IMR-90 (cell line): ENCODE measurements around the gene AHCYL1. TPM values are rescaled to one million over a fixed set of nuclear protein-coding genes. Genes with fewer than 3 reads are reported as not detected.
"Not testable (repeated sequence)": the region's sequence is repeated elsewhere in the genome, so short reads cannot be mapped to it uniquely, and the experiment has no call there.

Experiments used
- ATAC-seq: fragments of 200-7000 bp; cut with Tn5 transposase; 2 replicates; pipeline ENCODE4 v1.9.1; 2020; ENCODE audit warnings: low read depth, mild to moderate bottlenecking, moderate library complexity
- BruUV-seq: library from RNA; stranded (reverse); fragments of 400-500 nt; replicated peaks from 2 replicates; lab custom pipeline; 2021; lab: Mats Ljungman, UMichigan
- CTCF ChIA-PET: fragments of 300-600 bp; formaldehyde crosslinking; extraction: SDS; loops from one replicate; lab custom pipeline; 2021; ENCODE audit warnings: antibody characterized with exemption; lab: Yijun Ruan, JAX
- POLR2A ChIA-PET: fragments of 300-600 bp; sonication (Branson Sonifier 250); formaldehyde crosslinking; loops from one replicate; lab custom pipeline; 2022; ENCODE audit warnings: antibody characterized with exemption; ENCODE audit not compliant: unreplicated experiment; lab: Charles Lee
- DNase-seq: peaks from one replicate; pipeline ENCODE4 v3.0.0; 2013
- H2AFZ ChIP-seq: replicated peaks from 2 replicates; pipeline ENCODE3; 2013; ENCODE audit warnings: low read length, mild to moderate bottlenecking; ENCODE audit not compliant: poor library complexity
- H2AK5ac ChIP-seq: 2 replicates; pipeline ENCODE4 v1.6.1; 2013; ENCODE audit warnings: low read depth, low read length, inconsistent platforms
- H2AK9ac ChIP-seq: replicated peaks from 2 replicates; pipeline ENCODE3; 2013; ENCODE audit warnings: mild to moderate bottlenecking, low read depth, low read length, moderate library complexity; ENCODE audit not compliant: poor library complexity
- H2BK120ac ChIP-seq: 2 replicates; pipeline ENCODE4 v1.6.1; 2013; ENCODE audit warnings: low read depth, low read length, inconsistent platforms
- H2BK15ac ChIP-seq: 3 replicates; pipeline ENCODE4 v1.6.1; 2013; ENCODE audit warnings: low read depth, low read length, inconsistent platforms
- H2BK20ac ChIP-seq: 2 replicates; pipeline ENCODE4 v1.6.1; 2013; ENCODE audit warnings: low read depth, mild to moderate bottlenecking, inconsistent platforms, low read length, moderate library complexity
- H2BK5ac ChIP-seq: 2 replicates; pipeline ENCODE4 v1.6.1; 2013; ENCODE audit warnings: mild to moderate bottlenecking, low read depth, low read length, inconsistent platforms; ENCODE audit not compliant: poor library complexity, severe bottlenecking
- H3K14ac ChIP-seq: replicated peaks from 2 replicates; pipeline ENCODE4 v1.6.1; 2013; ENCODE audit warnings: low read depth, low read length, inconsistent platforms
- H3K18ac ChIP-seq: 2 replicates; pipeline ENCODE4 v1.6.1; 2013; ENCODE audit warnings: low read depth, low read length, control low read depth
- H3K23ac ChIP-seq: 2 replicates; pipeline ENCODE4 v1.6.1; 2013; ENCODE audit warnings: low read depth, low read length, inconsistent platforms
- H3K27ac ChIP-seq: 2 replicates; pipeline ENCODE4 v1.5.1; 2013; ENCODE audit warnings: mild to moderate bottlenecking, control low read depth, low read length; ENCODE audit not compliant: insufficient read depth
- H3K27me3 ChIP-seq: 2 replicates; pipeline ENCODE4 v1.6.1; 2013; ENCODE audit warnings: low read length; ENCODE audit not compliant: control insufficient read depth, insufficient read depth
- H3K36me3 ChIP-seq: 2 replicates; pipeline ENCODE4 v1.6.1; 2013; ENCODE audit warnings: low read length, mixed read lengths; ENCODE audit not compliant: control insufficient read depth, insufficient read depth
- H3K4ac ChIP-seq: 2 replicates; pipeline ENCODE4 v1.6.1; 2013; ENCODE audit warnings: low read depth, low read length, inconsistent platforms
- H3K4me1 ChIP-seq: 2 replicates; pipeline ENCODE4 v1.6.1; 2013; ENCODE audit warnings: low read length, mixed read lengths; ENCODE audit not compliant: control insufficient read depth, insufficient read depth
- H3K4me2 ChIP-seq: 2 replicates; pipeline ENCODE4 v1.6.1; 2013; ENCODE audit warnings: low read depth, mild to moderate bottlenecking, control low read depth, low read length, moderate library complexity
- H3K4me3 ChIP-seq: 2 replicates; pipeline ENCODE4 v1.5.1; 2013; ENCODE audit warnings: low read depth, mild to moderate bottlenecking, control low read depth, low read length, moderate library complexity; ENCODE audit not compliant: insufficient read depth
- H3K56ac ChIP-seq: 2 replicates; pipeline ENCODE4 v1.6.1; 2013; ENCODE audit warnings: low read length, inconsistent platforms; ENCODE audit not compliant: insufficient read depth; ENCODE audit errors: extremely low read depth
- H3K79me1 ChIP-seq, 2 experiments: 2 replicates each; pipeline ENCODE4 v1.6.1; 2013; ENCODE audit warnings: low read length in 2 of 2, inconsistent platforms in 1 of 2, low read depth in 1 of 2
- H3K9ac ChIP-seq: 2 replicates; pipeline ENCODE4 v1.6.1; 2013; ENCODE audit warnings: low read depth, low read length, control low read depth
- H3K9me1 ChIP-seq: 2 replicates; pipeline ENCODE4 v1.6.1; 2013; ENCODE audit warnings: low read length, inconsistent platforms; ENCODE audit not compliant: insufficient read depth
- H3K9me3 ChIP-seq: 2 replicates; pipeline ENCODE4 v1.6.1; 2013; ENCODE audit warnings: low read length; ENCODE audit not compliant: control insufficient read depth, insufficient read depth
- H4K20me1 ChIP-seq: 2 replicates; pipeline ENCODE4 v1.6.1; 2013; ENCODE audit warnings: low read length, inconsistent platforms; ENCODE audit not compliant: insufficient read depth
- H4K5ac ChIP-seq: 2 replicates; pipeline ENCODE4 v1.6.1; 2013; ENCODE audit warnings: mild to moderate bottlenecking, low read depth, low read length, control low read depth
- H4K8ac ChIP-seq, 2 experiments: 2 replicates each; pipeline ENCODE4 v1.6.1; 2013; ENCODE audit warnings: low read depth in 2 of 2, low read length in 2 of 2, control low read depth in 1 of 2, inconsistent platforms in 1 of 2
- H4K91ac ChIP-seq: 2 replicates; pipeline ENCODE4 v1.6.1; 2013; ENCODE audit warnings: low read depth, low read length, inconsistent platforms; ENCODE audit not compliant: insufficient read depth
- ELK1 ChIP-seq: fragments of 150-350 bp; IDR thresholded peaks from 2 replicates; pipeline ENCODE4 v1.6.1; 2016; ENCODE audit warnings: low read depth, mild to moderate bottlenecking, low read length, moderate library complexity, borderline replicate concordance
- MAZ ChIP-seq: IDR thresholded peaks from 2 replicates; pipeline ENCODE4 v1.6.1; 2012; ENCODE audit warnings: low read depth, mild to moderate bottlenecking, low read length, improper control_type of control experiment, moderate library complexity, borderline replicate concordance
- RFX5 ChIP-seq: IDR thresholded peaks from 2 replicates; pipeline ENCODE4 v1.8.0; 2012; ENCODE audit warnings: low read depth, mild to moderate bottlenecking, low read length, moderate library complexity
- WGBS, 2 experiments: methylation state at CpG; one replicate each; pipeline versions ENCODE4 v1.1.5 to v1.1.7; 2013; ENCODE audit warnings: missing lambda C conversion rate in 2 of 2; ENCODE audit not compliant: insufficient read length in 1 of 2; ENCODE audit errors: extremely low coverage in 2 of 2; 5-methylcytosine and 5-hydroxymethylcytosine counted together
- dilution Hi-C: fragments of 300-500 bp; cut with HindIII; formaldehyde crosslinking; loops from one replicate; pipeline ENCODE4 v1.14.3; 2018; ENCODE audit warnings: low sequenced_read_pairs; ENCODE audit not compliant: unreplicated experiment
- in situ Hi-C: fragments of 300-500 bp; cut with MboI; formaldehyde crosslinking; loops from 3 replicates; pipeline ENCODE4 v1.14.3; 2019; ENCODE audit warnings: low sequenced_read_pairs, inconsistent platforms, mixed read lengths
- intact Hi-C: fragments of 100-400 bp; cut with micrococcal nuclease; formaldehyde crosslinking; loops from 2 replicates; pipeline ENCODE4 v1.10.0; 2022
- polyA plus RNA-seq, 3 experiments: library from polyadenylated mRNA; depleted of rRNA; stranded (reverse); fragments of >200 nt; gene quantifications; 2 replicates each; pipeline ENCODE4 v1.2.3, GENCODE V29; 2012; ENCODE audit warnings: low replicate concordance in 1 of 3
- total RNA-seq: library from RNA; depleted of rRNA; stranded (reverse); fragments of >200 nt; gene quantifications from 2 replicates; pipeline ENCODE4 v1.2.3, GENCODE V29; 2012
- TF ChIP-seq, protein P1 (sequence below): fragments of 150-350 bp; IDR thresholded peaks from 2 replicates; pipeline ENCODE4 v1.6.1; 2017; ENCODE audit warnings: mild to moderate bottlenecking, antibody characterized with exemption, low read length, low read depth

Gene AHCYL1
- total and polyA plus RNA-seq, 2 of the 4 experiments (the other 2 are of a cell fraction): 75.1 to 76.0 TPM

- Histone ChIP-seq H3K9ac (no peak overlapping the region), H2BK120ac (no peak overlapping the region), H3K9me3 (no peaks in the 10 kb centered on the region), H3K36me3 (peaks cover 32% of the 10 kb centered on the region), H3K4me1 (no peaks in the 10 kb centered on the region), H4K5ac (no peak overlapping the region), H3K4me2 (no peak overlapping the region), H3K14ac (no peak overlapping the region), H2BK15ac (no peak overlapping the region), H3K56ac (no peak overlapping the region), H4K8ac (no peak overlapping the region), H3K4me3 (no peak overlapping the region), H3K23ac (no peak overlapping the region), H3K9me1 (peaks cover 5% of the 10 kb centered on the region), H3K4ac (no peak overlapping the region), H4K20me1 (no peaks in the 10 kb centered on the region), H3K27ac (no peak overlapping the region), H3K18ac (no peak overlapping the region), H3K27me3 (no peaks in the 10 kb centered on the region), H2BK5ac (no peak overlapping the region), H4K91ac (no peak overlapping the region), H2BK20ac (no peak overlapping the region), H2AK9ac (no peak overlapping the region), H3K79me1 (peaks cover 0 to 3% of the 10 kb centered on the region in 2 experiments; a peak in 2 of 4 replicates), H2AK5ac (no peak overlapping the region), H2AFZ (no peak overlapping the region)
- ChIA-PET POLR2A (no interaction called here), CTCF (no interaction called here)
- no peak for TF ChIP-seq MAZ
- no peak for TF ChIP-seq ELK1
- TF ChIP-seq, protein P1, sequence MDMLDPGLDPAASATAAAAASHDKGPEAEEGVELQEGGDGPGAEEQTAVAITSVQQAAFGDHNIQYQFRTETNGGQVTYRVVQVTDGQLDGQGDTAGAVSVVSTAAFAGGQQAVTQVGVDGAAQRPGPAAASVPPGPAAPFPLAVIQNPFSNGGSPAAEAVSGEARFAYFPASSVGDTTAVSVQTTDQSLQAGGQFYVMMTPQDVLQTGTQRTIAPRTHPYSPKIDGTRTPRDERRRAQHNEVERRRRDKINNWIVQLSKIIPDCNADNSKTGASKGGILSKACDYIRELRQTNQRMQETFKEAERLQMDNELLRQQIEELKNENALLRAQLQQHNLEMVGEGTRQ: no peak
- no peak for TF ChIP-seq RFX5
- WGBS, 2 experiments: 100% methylated on average over 3 of the region's 4 CpGs; no CpG with 5 or more reads in 1 of the 2 experiments
- intact Hi-C loops: no loop called here
- ATAC-seq (no peak), DNase-seq (no peak)
- no TSS peak for BruUV-seq
- in situ Hi-C loops: no loop called here
- dilution Hi-C loops: no loop called here
Observed at GRCh38 chr1:110024613-110025012, 40.0 kb downstream of the AHCYL1 start.

GRCh38 chr1:110030687-110031086, 46.1 kb downstream of the AHCYL1 start:
- H3K27ac ChIP-seq, H3K4ac ChIP-seq, BruUV-seq, H4K5ac ChIP-seq, dilution Hi-C loops, H3K9me1 ChIP-seq, POLR2A ChIA-PET, in situ Hi-C loops, H3K79me1 ChIP-seq, H3K18ac ChIP-seq, H2BK20ac ChIP-seq, H3K23ac ChIP-seq, H4K20me1 ChIP-seq, H3K9ac ChIP-seq, H4K91ac ChIP-seq, H2BK5ac ChIP-seq, H3K56ac ChIP-seq, H2AK9ac ChIP-seq, H3K9me3 ChIP-seq, H2BK15ac ChIP-seq, H3K36me3 ChIP-seq, H3K4me3 ChIP-seq, H3K27me3 ChIP-seq, ATAC-seq, DNase-seq, H2BK120ac ChIP-seq, H2AK5ac ChIP-seq, H3K4me1 ChIP-seq: not testable (repeated sequence)
- Histone ChIP-seq H3K4me2 (peak overlapping the region; percentile 70; the same call in 1 of the 2 replicates), H2AFZ (peak overlapping the region; percentile 5), H3K14ac (peak overlapping the region; percentile 68; the same call in 1 of the 2 replicates), H4K8ac (peak overlapping the region in 1 of 2 experiments; percentile 83; a peak in 2 of 4 replicates)
- intact Hi-C loops: loop anchor here (5.0 kb wide), 1 partner anchor 432 kb away; no protein-coding TSS in a partner anchor
- CTCF ChIA-PET: interaction anchor here (1.5 kb wide), 1 partner anchor 10 kb away, joined by 3 read pairs; no protein-coding TSS in a partner anchor
- no CpG with 5 or more reads among the region's 4 CpGs for WGBS, 2 experiments
